Endodermal cell (in vitro differentiated cells): Measurements from ENCODE around the gene ZDBF2. TPM values are rescaled to one million over a fixed set of nuclear protein-coding genes. Genes with fewer than 3 reads are reported as not detected.

Experiments
- DNase-seq: peaks from one replicate; pipeline ENCODE4 v3.0.0-alpha.2; 2017
- H3K27ac ChIP-seq: 2 replicates; pipeline ENCODE4 v1.5.1; 2013; ENCODE audit warnings: mild to moderate bottlenecking, low read depth, low read length, moderate library complexity
- H3K27me3 ChIP-seq: 2 replicates; pipeline ENCODE4 v1.6.1; 2013; ENCODE audit warnings: mild to moderate bottlenecking, low read length, moderate library complexity; ENCODE audit not compliant: insufficient read depth, control insufficient read depth, poor library complexity, severe bottlenecking
- H3K36me3 ChIP-seq: 2 replicates; pipeline ENCODE4 v1.7.0; 2013; ENCODE audit warnings: mild to moderate bottlenecking, low read length, moderate library complexity; ENCODE audit not compliant: control insufficient read depth, insufficient read depth
- H3K4me1 ChIP-seq: one replicate; pipeline ENCODE4 v1.7.0; 2013; ENCODE audit warnings: low read length; ENCODE audit not compliant: control insufficient read depth, insufficient read depth
- H3K4me3 ChIP-seq: 2 replicates; pipeline ENCODE4 v1.5.1; 2013; ENCODE audit warnings: mild to moderate bottlenecking, low read length, moderate library complexity
- H3K9ac ChIP-seq: 2 replicates; pipeline ENCODE4 v1.6.1; 2013; ENCODE audit warnings: mild to moderate bottlenecking, low read length, moderate library complexity; ENCODE audit not compliant: poor library complexity, severe bottlenecking; ENCODE audit errors: extremely low read depth
- H3K9me3 ChIP-seq: 2 replicates; pipeline ENCODE4 v1.6.1; 2013; ENCODE audit warnings: mild to moderate bottlenecking, low read length, moderate library complexity; ENCODE audit not compliant: control insufficient read depth
- H3K27ac Mint-ChIP-seq: 2 replicates; pipeline ENCODE4 v1.8.0; 2020; ENCODE audit warnings: mixed read lengths
- H3K27me3 Mint-ChIP-seq: 2 replicates; pipeline ENCODE4 v1.8.0; 2021; ENCODE audit warnings: mild to moderate bottlenecking, mixed read lengths; ENCODE audit not compliant: insufficient read depth
- H3K36me3 Mint-ChIP-seq: 2 replicates; pipeline ENCODE4 v1.8.0; 2020; ENCODE audit warnings: low read depth, mixed read lengths
- H3K4me1 Mint-ChIP-seq: 2 replicates; pipeline ENCODE4 v1.8.0; 2020; ENCODE audit warnings: mixed read lengths
- H3K4me3 Mint-ChIP-seq: 2 replicates; pipeline ENCODE4 v1.8.0; 2020; ENCODE audit warnings: mild to moderate bottlenecking, moderate library complexity, mixed read lengths
- H3K9me3 Mint-ChIP-seq: 2 replicates; pipeline ENCODE4 v1.8.0; 2020; ENCODE audit warnings: mild to moderate bottlenecking, mixed read lengths
- CTCF ChIP-seq: fragments of 200-600 bp; sonication (generic); conservative IDR thresholded peaks from 2 replicates; pipeline ENCODE4 v1.5.0; 2021; ENCODE audit warnings: antibody characterized with exemption, mild to moderate bottlenecking
- WGBS, 2 experiments: methylation state at CpG; one replicate each; pipeline versions ENCODE4 v1.1.5 to v1.1.7; 2013; ENCODE audit warnings: missing lambda C conversion rate in 2 of 2, mixed read lengths in 1 of 2; ENCODE audit not compliant: insufficient coverage in 1 of 2, insufficient read length in 1 of 2; 5-methylcytosine and 5-hydroxymethylcytosine counted together
- total RNA-seq, 2 donors: library from RNA; stranded (reverse); fragmentation: NEBNext Ultra II Directional in 1 of 2; extraction: Animal tissue kit (Norgen Biotek cat#: 25700) in 1 of 2; gene quantifications; 2 replicates in 1 of 2; 3 replicates in 1 of 2; pipeline ENCODE4 v1.2.1, GENCODE V29; 2021

The ZDBF2 gene
- total RNA-seq, 2 donors from 2014 or later: 14.1 to 27.0 TPM

GRCh38 chr2:206345606-206346005 is 71.1 kb downstream of the ZDBF2 start:
- no peak for DNase-seq
- Histone ChIP-seq H3K27ac (no peak overlapping the region), H3K36me3 (no peaks in the 10 kb centered on the region), H3K9ac (no peak overlapping the region), H3K27me3 (no peaks in the 10 kb centered on the region), H3K9me3 (peaks cover 20% of the 10 kb centered on the region), H3K4me3 (no peak overlapping the region), H3K4me1 (no peaks in the 10 kb centered on the region)
- H3K36me3 Mint-ChIP-seq: peaks cover 4% of the 10 kb centered on the region
- TF ChIP-seq CTCF: no peak
- H3K27me3 Mint-ChIP-seq: peaks cover 3% of the 10 kb centered on the region
- peaks cover 45% of the 10 kb centered on the region for H3K9me3 Mint-ChIP-seq
- H3K27ac Mint-ChIP-seq: no peak overlapping the region
- H3K4me1 Mint-ChIP-seq: no peaks in the 10 kb centered on the region
- H3K4me3 Mint-ChIP-seq: no peak overlapping the region
- WGBS, 2 experiments: 90 to 98% methylated on average over 2 of the region's 3 CpGs

GRCh38 chr2:206349375-206349774 is 74.9 kb downstream of the ZDBF2 start:
- Histone ChIP-seq H3K27me3 (no peaks in the 10 kb centered on the region), H3K36me3 (no peaks in the 10 kb centered on the region), H3K4me3 (no peak overlapping the region), H3K27ac (no peak overlapping the region), H3K9ac (no peak overlapping the region), H3K9me3 (peaks cover 20% of the 10 kb centered on the region), H3K4me1 (no peaks in the 10 kb centered on the region)
- DNase-seq: no peak
- TF ChIP-seq CTCF: no peak
- Mint-ChIP-seq H3K4me3 (no peak overlapping the region), H3K4me1 (no peaks in the 10 kb centered on the region), H3K27ac (no peak overlapping the region), H3K36me3 (peaks cover 4% of the 10 kb centered on the region), H3K9me3 (peaks cover 42% of the 10 kb centered on the region), H3K27me3 (peaks cover 4% of the 10 kb centered on the region)
- WGBS, 2 experiments: 87 to 94% methylated on average over 3 of the region's 3 CpGs

- Histone ChIP-seq H3K36me3 (no peaks in the 10 kb centered on the region), H3K4me1 (no peaks in the 10 kb centered on the region), H3K9me3 (peaks cover 12% of the 10 kb centered on the region), H3K27me3 (no peaks in the 10 kb centered on the region), H3K4me3 (no peak overlapping the region), H3K27ac (no peak overlapping the region), H3K9ac (no peak overlapping the region)
- DNase-seq: no peak
- H3K9me3 Mint-ChIP-seq: peaks cover 36% of the 10 kb centered on the region
- H3K4me3 Mint-ChIP-seq: no peak overlapping the region
- H3K27ac Mint-ChIP-seq: no peak overlapping the region
- WGBS, 2 experiments: 67 to 83% methylated on average over 1 of the region's 1 CpG
- peaks cover 4% of the 10 kb centered on the region for H3K36me3 Mint-ChIP-seq
- no peaks in the 10 kb centered on the region for H3K4me1 Mint-ChIP-seq
- peaks cover 4% of the 10 kb centered on the region for H3K27me3 Mint-ChIP-seq
- TF ChIP-seq CTCF: no peak
Observed at GRCh38 chr2:206352571-206352970, 78.1 kb downstream of the ZDBF2 start.
